ENCODE data around the gene CREB1.

- TF ChIP-seq POLR2AphosphoS5 (IDR thresholded peaks at IDR 0.05), result no peak
- no peak for TF ChIP-seq POLR2A (IDR thresholded peaks at IDR 0.05)
These were observed 37.8 kb upstream of the CREB1 start for GRCh38 chr2:207491956-207492355.
